A204.1 (cell line): ENCODE data around the gene KBTBD13.

Experiments
- FAIRE-seq: peaks from 2 replicates; lab custom pipeline; 2012; peaks lifted over from hg19 to GRCh38; lab: Jason Lieb, UNC

KBTBD13 gene

GRCh38 chr15:65052956-65053355 lies 23.6 kb upstream of the KBTBD13 start:
- no peak for FAIRE-seq

GRCh38 chr15:65054333-65055200 lies 22.0 kb upstream of the KBTBD13 start:
- no peak for FAIRE-seq

- FAIRE-seq, result no peak
These were observed 21.2 kb upstream of the KBTBD13 start for GRCh38 chr15:65055201-65055870.

GRCh38 chr15:65056106-65056505 lies 20.4 kb upstream of the KBTBD13 start:
- FAIRE-seq, result no peak

- FAIRE-seq, result no peak
These were observed 19.5 kb upstream of the KBTBD13 start for GRCh38 chr15:65056868-65057548.

GRCh38 chr15:65057549-65057940 lies 19.0 kb upstream of the KBTBD13 start:
- no peak for FAIRE-seq

- FAIRE-seq, result no peak
These were observed 17.9 kb upstream of the KBTBD13 start for GRCh38 chr15:65058394-65059368.

GRCh38 chr15:65059369-65059750 lies 17.2 kb upstream of the KBTBD13 start:
- FAIRE-seq, result no peak

GRCh38 chr15:65059931-65060596 lies 16.5 kb upstream of the KBTBD13 start:
- no peak for FAIRE-seq

- FAIRE-seq, result no peak
These were observed 15.7 kb upstream of the KBTBD13 start for GRCh38 chr15:65060641-65061397.

- no peak for FAIRE-seq
These were observed 14.5 kb upstream of the KBTBD13 start for GRCh38 chr15:65062061-65062460.

GRCh38 chr15:65062726-65063125 lies 13.8 kb upstream of the KBTBD13 start:
- FAIRE-seq, result no peak

GRCh38 chr15:65066001-65066634 lies 10.4 kb upstream of the KBTBD13 start:
- FAIRE-seq, result no peak

GRCh38 chr15:65066635-65067316 lies 9.8 kb upstream of the KBTBD13 start:
- FAIRE-seq, result no peak

GRCh38 chr15:65067317-65067644 lies 9.3 kb upstream of the KBTBD13 start:
- FAIRE-seq, result no peak

- FAIRE-seq, result no peak
These were observed 8.7 kb upstream of the KBTBD13 start, which contains the start of gene RASL12 for GRCh38 chr15:65067645-65068402. TSS of gene RASL12 (minus strand) at chr15:65067991. CDS start at chr15:65067835, 156 bp downstream.

GRCh38 chr15:65068403-65068788 lies 8.2 kb upstream of the KBTBD13 start:
- no peak for FAIRE-seq

GRCh38 chr15:65069179-65069578 lies 7.4 kb upstream of the KBTBD13 start:
- FAIRE-seq, result no peak
